Neural cell (in vitro differentiated cells): ENCODE measurements around the gene TOX2.

ENCODE experiments used
- EP300 ChIP-seq: fragments of 450-650 bp; conservative IDR thresholded peaks from 2 replicates; pipeline ENCODE4 v1.6.1; 2014; ENCODE audit warnings: antibody characterized with exemption, mild to moderate bottlenecking, moderate library complexity; ENCODE audit not compliant: poor library complexity, severe bottlenecking
- EZH2 ChIP-seq: fragments of 200-600, 300-800 bp; shearing (Covaris generic), sonication (generic); IDR thresholded peaks from 2 replicates; pipeline ENCODE4 v1.6.1; 2014; ENCODE audit warnings: antibody characterized with exemption, low read length, borderline replicate concordance, mild to moderate bottlenecking; ENCODE audit not compliant: insufficient read depth, poor library complexity, severe bottlenecking
- MXI1 ChIP-seq: fragments of 450-650 bp; conservative IDR thresholded peaks from 2 replicates; pipeline ENCODE4 v1.6.1; 2014; ENCODE audit warnings: antibody characterized with exemption, mild to moderate bottlenecking; ENCODE audit not compliant: poor library complexity, severe bottlenecking
- POLR2AphosphoS5 ChIP-seq: IDR thresholded peaks from 2 replicates; pipeline ENCODE4 v1.6.1; 2012
- RAD21 ChIP-seq: fragments of 450-650 bp; conservative IDR thresholded peaks from 2 replicates; pipeline ENCODE4 v1.6.1; 2014; ENCODE audit warnings: antibody characterized with exemption, mild to moderate bottlenecking, moderate library complexity
- REST ChIP-seq: IDR thresholded peaks from 2 replicates; pipeline ENCODE4 v1.6.1; 2012; ENCODE audit warnings: borderline replicate concordance
- SMC3 ChIP-seq: fragments of 450-650 bp; conservative IDR thresholded peaks from 2 replicates; pipeline ENCODE4 v1.6.1; 2014; ENCODE audit warnings: antibody characterized with exemption, mild to moderate bottlenecking, moderate library complexity; ENCODE audit not compliant: poor library complexity
- TAF1 ChIP-seq: IDR thresholded peaks from 2 replicates; pipeline ENCODE4 v1.6.1; 2012; ENCODE audit warnings: low read depth
- TF ChIP-seq, protein P1 (sequence below): fragments of 450-650 bp; IDR thresholded peaks from 2 replicates; pipeline ENCODE4 v1.5.1; 2014; ENCODE audit warnings: antibody characterized with exemption, mild to moderate bottlenecking, moderate library complexity; ENCODE audit not compliant: poor library complexity, severe bottlenecking

- TF ChIP-seq, protein P1, sequence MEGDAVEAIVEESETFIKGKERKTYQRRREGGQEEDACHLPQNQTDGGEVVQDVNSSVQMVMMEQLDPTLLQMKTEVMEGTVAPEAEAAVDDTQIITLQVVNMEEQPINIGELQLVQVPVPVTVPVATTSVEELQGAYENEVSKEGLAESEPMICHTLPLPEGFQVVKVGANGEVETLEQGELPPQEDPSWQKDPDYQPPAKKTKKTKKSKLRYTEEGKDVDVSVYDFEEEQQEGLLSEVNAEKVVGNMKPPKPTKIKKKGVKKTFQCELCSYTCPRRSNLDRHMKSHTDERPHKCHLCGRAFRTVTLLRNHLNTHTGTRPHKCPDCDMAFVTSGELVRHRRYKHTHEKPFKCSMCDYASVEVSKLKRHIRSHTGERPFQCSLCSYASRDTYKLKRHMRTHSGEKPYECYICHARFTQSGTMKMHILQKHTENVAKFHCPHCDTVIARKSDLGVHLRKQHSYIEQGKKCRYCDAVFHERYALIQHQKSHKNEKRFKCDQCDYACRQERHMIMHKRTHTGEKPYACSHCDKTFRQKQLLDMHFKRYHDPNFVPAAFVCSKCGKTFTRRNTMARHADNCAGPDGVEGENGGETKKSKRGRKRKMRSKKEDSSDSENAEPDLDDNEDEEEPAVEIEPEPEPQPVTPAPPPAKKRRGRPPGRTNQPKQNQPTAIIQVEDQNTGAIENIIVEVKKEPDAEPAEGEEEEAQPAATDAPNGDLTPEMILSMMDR, result no peak
- TF ChIP-seq REST, result no peak
- no peak for TF ChIP-seq EP300
- TF ChIP-seq RAD21, result no peak
- TF ChIP-seq SMC3, result no peak
- no peak for TF ChIP-seq TAF1
- no peak for TF ChIP-seq POLR2AphosphoS5
- TF ChIP-seq MXI1, result no peak
- no peak for TF ChIP-seq EZH2
These were observed 34.6 kb downstream of the TOX2 start for GRCh38 chr20:43949248-43949647.
